Motor neuron (in vitro differentiated cells): Measurements from ENCODE around the gene TSPAN1. TPM values are rescaled to one million over a fixed set of nuclear protein-coding genes. Genes with fewer than 3 reads are reported as not detected.
A peak's percentile ranks its signal among the peaks of the same experiment; 100 is the strongest.

ENCODE experiments used
- ATAC-seq, 8 experiments: fragments of 200-7000 bp; cut with Tn5 transposase; replicated peaks in 6 of 8; 2 replicates each; pipeline ENCODE4 v1.8.0; 2021; ENCODE audit warnings: mild to moderate bottlenecking in 8 of 8, moderate library complexity in 8 of 8
- H3K27ac ChIP-seq, 2 donors: fragments of 250-450 bp; sonication (Bioruptor Pico); 2 replicates each; pipeline ENCODE4 v1.9.0; 2021; ENCODE audit warnings: antibody characterized with exemption in 2 of 2, mild to moderate bottlenecking in 2 of 2, moderate library complexity in 1 of 2
- H3K4me1 ChIP-seq, 2 donors: fragments of 250-450 bp; sonication (Bioruptor Pico); replicated peaks in 1 of 2; 2 replicates each; pipeline ENCODE4 v1.6.1; 2021; ENCODE audit warnings: antibody characterized with exemption in 2 of 2, mild to moderate bottlenecking in 2 of 2, moderate library complexity in 1 of 2
- H3K4me3 ChIP-seq, 5 donors: fragments of 250-450 bp; sonication (Bioruptor Pico); 2 replicates each; pipeline ENCODE4 v1.9.0; 2021; ENCODE audit warnings: antibody characterized with exemption in 5 of 5, mild to moderate bottlenecking in 5 of 5, moderate library complexity in 4 of 5
- WGBS, 10 experiments: fragments of 450-650 bp; shearing (Covaris generic); methylation state at CpG; one replicate each; pipeline ENCODE4 v1.0.0; 2022; 5-methylcytosine and 5-hydroxymethylcytosine counted together
- in situ Hi-C, 9 experiments: fragments of 400-800 bp; cut with MboI; loops; one replicate each; pipeline ENCODE4 v1.15.0; 2021; ENCODE audit warnings: low sequenced_read_pairs in 9 of 9, low pct_unique_long_range_greater_than_20kb in 2 of 9; ENCODE audit not compliant: unreplicated experiment in 9 of 9
- total RNA-seq, 8 experiments: library from RNA; unstranded; fragments of 300-600 nt; gene quantifications; 2 replicates each; pipeline versions ENCODE4 v1.2.3 to v1.2.4, GENCODE V29; 2022

The TSPAN1 gene
- 1 to 10 TPM in 4 of 8 experiments, under 1 TPM in 3, not detected in 1; 0.35 to 3.1 (median 1.1) TPM for total RNA-seq

GRCh38 chr1:46174448-46175231, at the start of gene TSPAN1:
TSPAN1 (plus strand) TSS chr1:46175087; CDS start chr1:46181108, 6,021 bp downstream.
- peak in 7 of 8 experiments; percentile 5 to 65 (median 44) for ATAC-seq
- peak within 1 kb of the TSS; percentile 35 to 61 for H3K27ac ChIP-seq
- 0 to 83% (median 67%) methylated on average over 1 to 11 of the region's 11 CpGs; no CpG with 5 or more reads in 2 of the 10 experiments for WGBS, 10 experiments
- no peak within 1 kb of the TSS for H3K4me3 ChIP-seq
- in situ Hi-C loops = loop anchor here in 8 of 9 experiments (5.0 to 25.0 kb wide), 4 partner anchors 137 to 142 kb away; no protein-coding TSS in a partner anchor
- H3K4me1 ChIP-seq = peaks cover 27 to 30% of the 10 kb centered on the region in 2 donors

GRCh38 chr1:46128344-46128743, 46.5 kb upstream of the TSPAN1 start:
- H3K4me3 ChIP-seq = no peak overlapping the region
- in situ Hi-C loops = no loop called here
- H3K27ac ChIP-seq = no peak overlapping the region
- H3K4me1 ChIP-seq = peaks cover 0 to 12% of the 10 kb centered on the region in 2 donors
- 85 to 100% (median 98%) methylated on average over 1 to 3 of the region's 3 CpGs; no CpG with 5 or more reads in 4 of the 10 experiments for WGBS, 10 experiments
- ATAC-seq = no peak

GRCh38 chr1:46130121-46130520, 44.8 kb upstream of the TSPAN1 start:
- H3K4me3 ChIP-seq = peak overlapping the region; percentile 51 to 76 (median 60)
- H3K4me1 ChIP-seq = peaks cover 8 to 19% of the 10 kb centered on the region in 2 donors
- in situ Hi-C loops = no loop called here
- WGBS, 10 experiments = 0 to 90% (median 0%) methylated on average over 1 of the region's 1 CpG; no CpG with 5 or more reads in 1 of the 10 experiments
- ATAC-seq = no peak
- no peak overlapping the region for H3K27ac ChIP-seq

GRCh38 chr1:46130606-46131005, 44.3 kb upstream of the TSPAN1 start:
- no peak overlapping the region for H3K27ac ChIP-seq
- WGBS, 10 experiments = 0 to 14% (median 1%) methylated on average over 1 to 5 of the region's 5 CpGs
- in situ Hi-C loops = no loop called here
- no peak for ATAC-seq
- peaks cover 8 to 19% of the 10 kb centered on the region in 2 donors for H3K4me1 ChIP-seq
- H3K4me3 ChIP-seq = peak overlapping the region; percentile 51 to 76 (median 60)

- peaks cover 8 to 19% of the 10 kb centered on the region in 2 donors for H3K4me1 ChIP-seq
- ATAC-seq = no peak
- H3K4me3 ChIP-seq = peak overlapping the region; percentile 51 to 76 (median 60)
- WGBS, 10 experiments = 0 to 10% (median 1%) methylated on average over 6 to 10 of the region's 10 CpGs
- peak overlapping the region; percentile 100 for H3K27ac ChIP-seq
- in situ Hi-C loops = no loop called here
Observed at GRCh38 chr1:46131093-46131492, 43.8 kb upstream of the TSPAN1 start.

GRCh38 chr1:46131712-46132528, 43.0 kb upstream of the TSPAN1 start:
- H3K27ac ChIP-seq = peak overlapping the region; percentile 100
- in situ Hi-C loops = no loop called here
- 0 to 9% (median 1%) methylated on average over 1 to 31 of the region's 38 CpGs; no CpG with 5 or more reads in 1 of the 10 experiments for WGBS, 10 experiments

GRCh38 chr1:46132529-46133180, 42.2 kb upstream of the TSPAN1 start, which contains the start of gene PIK3R3:
PIK3R3 (minus strand) TSS chr1:46132629; CDS start chr1:46131952, 677 bp downstream.
- ATAC-seq = peak; percentile 91 to 95 (median 94)
- Histone ChIP-seq H3K27ac (peak within 1 kb of the TSS; percentile 100), H3K4me3 (peak within 1 kb of the TSS; percentile 51 to 76 (median 60)), H3K4me1 (peaks cover 8 to 16% of the 10 kb centered on the region in 2 donors)
- 0 to 3% (median 0%) methylated on average over 1 to 22 of the region's 55 CpGs; no CpG with 5 or more reads in 2 of the 10 experiments for WGBS, 10 experiments
- in situ Hi-C loops = no loop called here

More at GRCh38 chr1:46131712-46132528, 43.0 kb upstream of the TSPAN1 start:
- peak overlapping the region; percentile 51 to 76 (median 60) for H3K4me3 ChIP-seq
- ATAC-seq = peak in 2 of 8 experiments; percentile 0 to 3
- peaks cover 8 to 19% of the 10 kb centered on the region in 2 donors for H3K4me1 ChIP-seq

- H3K27ac ChIP-seq = peak overlapping the region; percentile 81 to 100
- H3K4me1 ChIP-seq = peaks cover 8 to 12% of the 10 kb centered on the region in 2 donors
- WGBS, 10 experiments = 0 to 3% (median 2%) methylated on average over 1 to 15 of the region's 22 CpGs; no CpG with 5 or more reads in 3 of the 10 experiments
- in situ Hi-C loops = no loop called here
- ATAC-seq = peak; percentile 62 to 77 (median 74)
- H3K4me3 ChIP-seq = peak overlapping the region; percentile 51 to 76 (median 60)
Observed at GRCh38 chr1:46133181-46133658, 41.7 kb upstream of the TSPAN1 start.

- Histone ChIP-seq H3K4me1 (peaks cover 8 to 11% of the 10 kb centered on the region in 2 donors), H3K4me3 (peak overlapping the region; percentile 51 to 76 (median 60)), H3K27ac (peak overlapping the region; percentile 81 to 100)
- 0 to 83% (median 46%) methylated on average over 1 to 3 of the region's 3 CpGs; no CpG with 5 or more reads in 3 of the 10 experiments for WGBS, 10 experiments
- ATAC-seq = no peak
- in situ Hi-C loops = no loop called here
Observed at GRCh38 chr1:46133781-46134350, 41.0 kb upstream of the TSPAN1 start.

- no peak for ATAC-seq
- whole genome bisulfite sequencing, 10 experiments = 10 to 100% (median 77%) methylated on average over 1 to 3 of the region's 3 CpGs; no CpG with 5 or more reads in 2 of the 10 experiments
- in situ Hi-C loops = no loop called here
- Histone ChIP-seq H3K4me3 (no peak overlapping the region), H3K27ac (no peak overlapping the region), H3K4me1 (peaks cover 7 to 8% of the 10 kb centered on the region in 2 donors)
Observed at GRCh38 chr1:46134660-46135331, 40.1 kb upstream of the TSPAN1 start.

- H3K4me3 ChIP-seq = no peak overlapping the region
- peaks cover 7 to 8% of the 10 kb centered on the region in 2 donors for H3K4me1 ChIP-seq
- H3K27ac ChIP-seq = no peak overlapping the region
- no peak for ATAC-seq
- in situ Hi-C loops = no loop called here
Observed at GRCh38 chr1:46136711-46137110, 38.2 kb upstream of the TSPAN1 start.
